IPS DF 6.9 (cell line): ENCODE results near the gene SIM1.

Experiments
- DNase-seq: peaks from one replicate; pipeline ENCODE4 v3.0.0-alpha.2; 2013; ENCODE audit warnings: low read depth, low spot score
- H3K27ac ChIP-seq: one replicate; pipeline ENCODE4 v1.5.1; 2013; ENCODE audit warnings: low read length, control low read depth
- H3K27me3 ChIP-seq: 2 replicates; pipeline ENCODE4 v1.6.1; 2013; ENCODE audit warnings: mild to moderate bottlenecking, low read length; ENCODE audit not compliant: control insufficient read depth, insufficient read depth
- H3K36me3 ChIP-seq: 2 replicates; pipeline ENCODE4 v1.6.1; 2013; ENCODE audit warnings: low read length; ENCODE audit not compliant: control insufficient read depth, insufficient read depth
- H3K4me1 ChIP-seq: 2 replicates; pipeline ENCODE4 v1.6.1; 2013; ENCODE audit warnings: low read length; ENCODE audit not compliant: control insufficient read depth, insufficient read depth
- H3K4me3 ChIP-seq: 2 replicates; pipeline ENCODE4 v1.5.1; 2013; ENCODE audit warnings: mild to moderate bottlenecking, low read length
- H3K9me3 ChIP-seq: 2 replicates; pipeline ENCODE4 v1.6.1; 2013; ENCODE audit warnings: low read length, inconsistent platforms; ENCODE audit not compliant: control insufficient read depth, insufficient read depth
- WGBS: extraction: QIAGEN DNeasy Blood & Tissue Kit; methylation state at CpG from one replicate; pipeline ENCODE4 v1.1.7; 2013; ENCODE audit warnings: mixed read lengths, missing lambda C conversion rate; ENCODE audit not compliant: insufficient read length, insufficient coverage; 5-methylcytosine and 5-hydroxymethylcytosine counted together

The SIM1 gene

GRCh38 chr6:100469101-100469859, 4.6 kb upstream of the SIM1 start:
- Histone ChIP-seq H3K4me3 (no peak overlapping the region), H3K36me3 (no peaks in the 10 kb centered on the region), H3K4me1 (peaks cover 3% of the 10 kb centered on the region; the same call in 1 of the 2 replicates), H3K27ac (no peak overlapping the region), H3K27me3 (peaks cover 63% of the 10 kb centered on the region), H3K9me3 (no peaks in the 10 kb centered on the region)
- no peak for DNase-seq
- no CpG with 5 or more reads among the region's 44 CpGs for WGBS

GRCh38 chr6:100468016-100468622, 3.4 kb upstream of the SIM1 start:
- no peaks in the 10 kb centered on the region for H3K9me3 ChIP-seq
- H3K27ac ChIP-seq: no peak overlapping the region
- DNase-seq: no peak
- H3K27me3 ChIP-seq: peaks cover 75% of the 10 kb centered on the region
- H3K36me3 ChIP-seq: no peaks in the 10 kb centered on the region
- H3K4me3 ChIP-seq: no peak overlapping the region
- no CpG with 5 or more reads among the region's 6 CpGs for WGBS
- H3K4me1 ChIP-seq: peaks cover 4% of the 10 kb centered on the region; the same call in 1 of the 2 replicates

- Histone ChIP-seq H3K9me3 (no peaks in the 10 kb centered on the region), H3K36me3 (no peaks in the 10 kb centered on the region), H3K27me3 (peaks cover 82% of the 10 kb centered on the region), H3K4me1 (peaks cover 4% of the 10 kb centered on the region; the same call in 1 of the 2 replicates), H3K4me3 (0 out of 2 replicates have a peak overlapping the region, but pooled peaks have one; percentile 3), H3K27ac (no peak overlapping the region)
- DNase-seq: no peak
- WGBS: no CpG with 5 or more reads among the region's 49 CpGs
These were observed 2.7 kb upstream of the SIM1 start for GRCh38 chr6:100467129-100468015.

GRCh38 chr6:100466410-100467128, 1.8 kb upstream of the SIM1 start:
- H3K27ac ChIP-seq: no peak overlapping the region
- peaks cover 87% of the 10 kb centered on the region for H3K27me3 ChIP-seq
- WGBS: no CpG with 5 or more reads among the region's 21 CpGs

GRCh38 chr6:100465701-100466409, 1.1 kb upstream of the SIM1 start:
- DNase-seq: no peak
- Histone ChIP-seq H3K36me3 (no peaks in the 10 kb centered on the region), H3K4me1 (peaks cover 4% of the 10 kb centered on the region; the same call in 1 of the 2 replicates), H3K9me3 (no peaks in the 10 kb centered on the region), H3K27ac (no peak overlapping the region), H3K27me3 (peaks cover 92% of the 10 kb centered on the region), H3K4me3 (no peak overlapping the region)
- WGBS: no CpG with 5 or more reads among the region's 20 CpGs

More at GRCh38 chr6:100466410-100467128, 1.8 kb upstream of the SIM1 start:
- H3K9me3 ChIP-seq: no peaks in the 10 kb centered on the region
- no peak overlapping the region for H3K4me3 ChIP-seq
- no peak for DNase-seq
- H3K36me3 ChIP-seq: no peaks in the 10 kb centered on the region
- peaks cover 4% of the 10 kb centered on the region; the same call in 1 of the 2 replicates for H3K4me1 ChIP-seq

GRCh38 chr6:100464162-100464851, 414 bp downstream of the SIM1 start:
- Histone ChIP-seq H3K27me3 (peaks cover 89% of the 10 kb centered on the region), H3K4me1 (peaks cover 4% of the 10 kb centered on the region; the same call in 1 of the 2 replicates), H3K27ac (no peak overlapping the region), H3K9me3 (no peaks in the 10 kb centered on the region), H3K4me3 (peak overlapping the region; percentile 6; the same call in 1 of the 2 replicates), H3K36me3 (no peaks in the 10 kb centered on the region)
- DNase-seq: no peak
- no CpG with 5 or more reads among the region's 46 CpGs for WGBS

- Histone ChIP-seq H3K9me3 (no peaks in the 10 kb centered on the region), H3K4me3 (no peak overlapping the region; the same call in 1 of the 2 replicates)
- DNase-seq: no peak
These were observed 1.0 kb downstream of the SIM1 start for GRCh38 chr6:100463630-100464161.

GRCh38 chr6:100462706-100463629, 1.8 kb downstream of the SIM1 start:
- WGBS: no CpG with 5 or more reads among the region's 13 CpGs
- H3K4me3 ChIP-seq: no peak overlapping the region
- H3K36me3 ChIP-seq: no peaks in the 10 kb centered on the region
- H3K27me3 ChIP-seq: peaks cover 90% of the 10 kb centered on the region
- H3K9me3 ChIP-seq: no peaks in the 10 kb centered on the region
- peaks cover 6% of the 10 kb centered on the region; the same call in 1 of the 2 replicates for H3K4me1 ChIP-seq
- no peak for DNase-seq
- H3K27ac ChIP-seq: no peak overlapping the region

More at GRCh38 chr6:100463630-100464161, 1.0 kb downstream of the SIM1 start:
- no peaks in the 10 kb centered on the region for H3K36me3 ChIP-seq
- H3K27ac ChIP-seq: no peak overlapping the region
- peaks cover 4% of the 10 kb centered on the region; the same call in 1 of the 2 replicates for H3K4me1 ChIP-seq
- whole genome bisulfite sequencing: no CpG with 5 or more reads among the region's 24 CpGs
- peaks cover 89% of the 10 kb centered on the region for H3K27me3 ChIP-seq
